NCI-H774 (cell line): ENCODE data around the gene POLR1B.
A peak's percentile ranks its signal among the peaks of the same experiment; 100 is the strongest.
"Not testable (repeated sequence)": the region's sequence is repeated elsewhere in the genome, so short reads cannot be mapped to it uniquely, and the experiment has no call there.

Source experiments
- DNase-seq: peaks from one replicate; lab custom pipeline; 2025; lab: John Stamatoyannopoulos, UW

POLR1B gene

GRCh38 chr2:112541315-112542122 lies 746 bp upstream of the POLR1B start:
- peak; percentile 77 for DNase-seq

GRCh38 chr2:112542984-112543661 lies 858 bp downstream of the POLR1B start:
- DNase-seq: no peak

GRCh38 chr2:112547333-112547732 lies 5.1 kb downstream of the POLR1B start:
- no peak for DNase-seq

- no peak for DNase-seq
Observed at GRCh38 chr2:112548980-112549379, 6.7 kb downstream of the POLR1B start.

GRCh38 chr2:112566104-112566503 lies 23.8 kb downstream of the POLR1B start:
- DNase-seq: no peak

- DNase-seq: not testable (repeated sequence)
Observed at GRCh38 chr2:112566508-112566907, 24.2 kb downstream of the POLR1B start.

GRCh38 chr2:112572005-112572404 lies 29.7 kb downstream of the POLR1B start:
- no peak for DNase-seq

GRCh38 chr2:112577756-112578155 lies 35.5 kb downstream of the POLR1B start:
- DNase-seq: no peak

- DNase-seq: no peak
Observed at GRCh38 chr2:112579241-112579640, 37.0 kb downstream of the POLR1B start.

GRCh38 chr2:112580084-112580483 lies 37.8 kb downstream of the POLR1B start:
- DNase-seq: no peak

GRCh38 chr2:112582314-112582746 lies 40.1 kb downstream of the POLR1B start:
- DNase-seq: peak; percentile 55

- DNase-seq: no peak
Observed at GRCh38 chr2:112583497-112584133, 41.4 kb downstream of the POLR1B start.

- DNase-seq: peak; percentile 89
Observed at GRCh38 chr2:112584134-112584890, 42.0 kb downstream of the POLR1B start, which contains the start of gene CHCHD5. CHCHD5 (plus strand) TSS chr2:112584609; CDS start chr2:112584648, 39 bp downstream.

- DNase-seq: no peak
Observed at GRCh38 chr2:112584891-112585250, 42.6 kb downstream of the POLR1B start.

GRCh38 chr2:112585400-112585799 lies 43.1 kb downstream of the POLR1B start:
- DNase-seq: no peak

GRCh38 chr2:112585873-112586464 lies 43.7 kb downstream of the POLR1B start:
- DNase-seq: no peak

GRCh38 chr2:112588611-112589045 lies 46.4 kb downstream of the POLR1B start:
- peak; percentile 50 for DNase-seq

- DNase-seq: no peak
Observed at GRCh38 chr2:112591413-112591812, 49.1 kb downstream of the POLR1B start.

GRCh38 chr2:112593736-112594135 lies 51.5 kb downstream of the POLR1B start:
- no peak for DNase-seq

- no peak for DNase-seq
Observed at GRCh38 chr2:112597537-112598322, 55.5 kb downstream of the POLR1B start.

- DNase-seq: no peak
Observed at GRCh38 chr2:112600634-112601033, 58.4 kb downstream of the POLR1B start.
